ENCODE data around the gene SLC46A1. TPM values are rescaled to one million over a fixed set of nuclear protein-coding genes. Genes with fewer than 3 reads are reported as not detected.

The SLC46A1 gene
- total RNA-seq, 4 donors from 2014 or later: 0.83 to 4.0 (median 1.6) TPM

DNA sequence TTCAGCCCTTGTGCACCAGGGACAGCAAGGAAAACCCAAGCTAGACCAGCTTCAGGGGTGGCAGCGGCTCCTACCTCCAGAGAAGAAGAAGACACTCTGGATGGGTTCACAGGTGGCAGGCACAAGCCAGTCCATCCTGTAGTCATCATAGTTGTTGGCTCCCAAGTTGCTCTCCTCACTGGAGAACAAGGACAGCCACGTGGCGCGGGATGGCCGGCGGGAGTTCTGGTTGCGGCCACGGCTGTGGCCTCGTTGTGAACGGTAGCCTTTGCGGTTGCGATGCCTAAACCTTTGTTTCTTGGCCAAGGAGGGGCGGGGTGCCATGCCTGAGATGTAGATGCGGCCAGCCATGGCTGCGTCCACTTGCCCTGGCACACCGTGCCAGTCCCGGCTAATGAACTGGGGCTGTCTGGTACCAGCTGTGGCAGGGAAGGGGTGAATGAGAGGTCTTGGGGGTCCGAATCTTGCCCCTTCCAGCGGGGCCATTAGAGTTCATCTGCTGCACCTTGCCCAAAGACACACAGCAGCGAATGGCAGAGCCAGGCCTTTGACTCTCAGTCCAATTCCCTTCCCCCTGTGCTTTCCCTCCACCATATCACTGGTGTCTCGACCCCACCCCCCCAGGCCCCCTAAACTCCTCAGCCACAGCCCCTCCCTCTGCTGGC is 38.2 kb downstream of the SLC46A1 start:
- DNase-seq: no peak
- H3K36me3 ChIP-seq: peaks cover 0 to 27% (median under 1%) of the 10 kb centered on the region in 3 donors
- intact Hi-C loops (cut with DNase I): no loop called here
- no peak overlapping the region for H3K4me3 ChIP-seq
- peaks cover 0 to 10% (median 0%) of the 10 kb centered on the region in 4 donors for H3K27me3 ChIP-seq
- no peak overlapping the region for H3K27ac ChIP-seq
- 80% methylated on average over 1 of the region's 21 CpGs for WGBS, 2 donors
- no peaks in the 10 kb centered on the region for H3K9me3 ChIP-seq
- TF ChIP-seq POLR2A (IDR thresholded peaks at IDR 0.05): no peak
- TF ChIP-seq, protein P1, sequence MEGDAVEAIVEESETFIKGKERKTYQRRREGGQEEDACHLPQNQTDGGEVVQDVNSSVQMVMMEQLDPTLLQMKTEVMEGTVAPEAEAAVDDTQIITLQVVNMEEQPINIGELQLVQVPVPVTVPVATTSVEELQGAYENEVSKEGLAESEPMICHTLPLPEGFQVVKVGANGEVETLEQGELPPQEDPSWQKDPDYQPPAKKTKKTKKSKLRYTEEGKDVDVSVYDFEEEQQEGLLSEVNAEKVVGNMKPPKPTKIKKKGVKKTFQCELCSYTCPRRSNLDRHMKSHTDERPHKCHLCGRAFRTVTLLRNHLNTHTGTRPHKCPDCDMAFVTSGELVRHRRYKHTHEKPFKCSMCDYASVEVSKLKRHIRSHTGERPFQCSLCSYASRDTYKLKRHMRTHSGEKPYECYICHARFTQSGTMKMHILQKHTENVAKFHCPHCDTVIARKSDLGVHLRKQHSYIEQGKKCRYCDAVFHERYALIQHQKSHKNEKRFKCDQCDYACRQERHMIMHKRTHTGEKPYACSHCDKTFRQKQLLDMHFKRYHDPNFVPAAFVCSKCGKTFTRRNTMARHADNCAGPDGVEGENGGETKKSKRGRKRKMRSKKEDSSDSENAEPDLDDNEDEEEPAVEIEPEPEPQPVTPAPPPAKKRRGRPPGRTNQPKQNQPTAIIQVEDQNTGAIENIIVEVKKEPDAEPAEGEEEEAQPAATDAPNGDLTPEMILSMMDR (IDR thresholded peaks at IDR 0.05): no peak
- peaks cover 6 to 26% (median 13%) of the 10 kb centered on the region in 3 donors for H3K4me1 ChIP-seq

DNA sequence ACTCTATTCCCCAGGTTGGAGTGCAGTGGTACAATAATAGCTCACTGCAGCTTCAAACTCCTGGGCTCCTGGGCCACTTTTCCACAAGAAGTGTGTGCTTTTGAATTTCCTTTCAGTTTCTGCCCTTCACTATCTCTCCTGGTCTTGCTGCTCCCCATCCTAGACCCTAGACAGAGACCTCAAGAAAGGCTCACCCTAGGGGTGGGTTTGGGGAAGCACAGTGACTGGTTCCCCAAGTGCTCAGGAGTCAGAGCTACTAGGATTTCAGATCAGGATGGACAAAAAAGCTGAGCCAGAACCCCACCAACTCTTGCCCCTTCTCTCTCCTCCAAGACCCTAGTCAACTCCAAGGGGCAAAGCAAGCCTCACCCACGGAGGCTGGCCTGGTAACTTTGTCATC is 39.4 kb downstream of the SLC46A1 start:
- H3K27ac ChIP-seq: no peak overlapping the region
- H3K27me3 ChIP-seq: peaks cover 0 to under 1% (median 0%) of the 10 kb centered on the region in 4 donors
- WGBS, 2 donors: 40 to 56% methylated on average over 1 of the region's 1 CpG
- H3K4me1 ChIP-seq: peaks cover 0 to 14% (median 1%) of the 10 kb centered on the region in 3 donors
- H3K36me3 ChIP-seq: peaks cover under 1 to 39% (median 7%) of the 10 kb centered on the region in 3 donors
- TF ChIP-seq, protein P1 (IDR thresholded peaks at IDR 0.05): no peak
- no peak for TF ChIP-seq POLR2A (IDR thresholded peaks at IDR 0.05)
- H3K9me3 ChIP-seq: no peaks in the 10 kb centered on the region
- DNase-seq: no peak
- no peak overlapping the region for H3K4me3 ChIP-seq
- intact Hi-C loops (cut with DNase I): no loop called here

DNA sequence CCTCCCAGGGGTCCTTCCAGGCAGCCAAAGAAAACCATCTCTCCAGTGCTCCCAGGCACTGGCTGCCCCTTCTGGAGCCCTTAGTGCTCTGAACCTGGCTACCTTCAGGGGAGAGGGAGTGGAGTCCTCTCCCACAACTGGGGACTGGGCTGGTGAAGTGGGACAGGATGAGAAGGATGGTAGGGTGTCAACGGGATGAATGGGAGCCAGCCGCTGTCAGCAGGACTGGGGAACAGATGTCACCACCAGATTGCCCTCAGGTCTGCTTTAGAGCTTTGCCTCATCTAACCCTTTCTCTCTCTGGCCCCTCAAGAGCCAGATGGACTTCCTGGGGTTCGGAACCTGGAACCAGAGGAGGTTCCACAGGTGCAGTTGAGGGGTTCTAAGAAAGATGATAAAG is 40.5 kb downstream of the SLC46A1 start:
- Histone ChIP-seq H3K9me3 (no peaks in the 10 kb centered on the region), H3K4me3 (no peak overlapping the region), H3K27ac (no peak overlapping the region), H3K4me1 (peaks cover 0 to 3% (median 0%) of the 10 kb centered on the region in 3 donors), H3K27me3 (no peaks in the 10 kb centered on the region), H3K36me3 (peaks cover 10 to 50% (median 19%) of the 10 kb centered on the region in 3 donors)
- intact Hi-C loops (cut with DNase I): no loop called here
- 79 to 84% methylated on average over 3 of the region's 3 CpGs for WGBS, 2 donors
- TF ChIP-seq POLR2A (IDR thresholded peaks at IDR 0.05): no peak
- TF ChIP-seq, protein P1 (IDR thresholded peaks at IDR 0.05): no peak
- DNase-seq: no peak

DNA sequence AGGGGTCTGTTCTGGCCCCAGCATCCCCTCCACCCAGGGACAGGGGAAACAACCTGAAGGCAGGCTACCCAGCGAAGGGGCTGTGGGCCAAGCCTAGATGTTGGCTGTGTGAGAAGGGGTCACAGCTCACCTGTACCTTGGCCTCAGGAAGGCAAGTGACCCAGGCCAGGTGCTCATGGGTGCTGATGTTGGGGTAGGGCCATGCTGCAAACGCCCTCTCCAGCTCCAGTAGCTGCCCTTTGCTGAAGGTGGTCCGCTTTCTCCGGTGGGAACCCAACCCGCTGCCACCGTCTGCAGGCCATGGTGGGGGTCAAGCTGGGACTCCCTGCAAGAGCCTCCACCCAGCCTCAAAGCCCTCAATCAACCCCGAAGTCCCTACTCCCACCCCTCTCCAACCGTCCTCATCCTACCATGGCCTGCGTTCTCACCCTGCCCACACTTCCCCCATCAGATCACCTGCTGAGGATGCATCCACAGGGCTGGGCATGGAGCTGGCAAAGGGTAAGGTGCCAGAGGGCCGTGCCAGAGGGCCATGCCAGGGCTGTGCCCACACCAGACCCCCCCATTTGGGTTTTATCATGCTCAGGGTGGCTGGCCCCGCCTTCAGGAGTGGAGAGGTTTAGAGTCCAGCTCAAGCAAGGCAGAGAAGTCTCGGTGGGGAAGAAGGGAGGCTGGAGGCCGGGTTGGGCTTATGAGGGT is 41.2 kb downstream of the SLC46A1 start, which contains the start of gene SEBOX:
Gene SEBOX, minus strand, starts transcription at position 535 of the 699 bp plus-strand sequence. Its CDS starts 48 bp downstream, at position 487.
- Histone ChIP-seq H3K9me3 (no peaks in the 10 kb centered on the region), H3K27me3 (no peaks in the 10 kb centered on the region), H3K4me3 (no peak within 1 kb of the TSS), H3K36me3 (peaks cover 17 to 57% (median 25%) of the 10 kb centered on the region in 3 donors), H3K4me1 (no peaks in the 10 kb centered on the region), H3K27ac (no peak within 1 kb of the TSS)
- DNase-seq: no peak
- TF ChIP-seq POLR2A (IDR thresholded peaks at IDR 0.05): no peak
- TF ChIP-seq, protein P1 (IDR thresholded peaks at IDR 0.05): no peak
- intact Hi-C loops (cut with DNase I): no loop called here
- WGBS, 2 donors: 89 to 90% methylated on average over 5 to 8 of the region's 13 CpGs
